HG03095 (cell line): ENCODE data around the gene THEM4.

Experiments
- ATAC-seq: cut with Tn5 transposase; IDR thresholded peaks from one replicate; pipeline ENCODE4 v1.9.1; 2021; ENCODE audit warnings: moderate library complexity; ENCODE audit not compliant: unreplicated experiment

THEM4 gene

GRCh38 chr1:151839082-151839412 lies 70.3 kb downstream of the THEM4 start:
- ATAC-seq = no peak

DNA sequence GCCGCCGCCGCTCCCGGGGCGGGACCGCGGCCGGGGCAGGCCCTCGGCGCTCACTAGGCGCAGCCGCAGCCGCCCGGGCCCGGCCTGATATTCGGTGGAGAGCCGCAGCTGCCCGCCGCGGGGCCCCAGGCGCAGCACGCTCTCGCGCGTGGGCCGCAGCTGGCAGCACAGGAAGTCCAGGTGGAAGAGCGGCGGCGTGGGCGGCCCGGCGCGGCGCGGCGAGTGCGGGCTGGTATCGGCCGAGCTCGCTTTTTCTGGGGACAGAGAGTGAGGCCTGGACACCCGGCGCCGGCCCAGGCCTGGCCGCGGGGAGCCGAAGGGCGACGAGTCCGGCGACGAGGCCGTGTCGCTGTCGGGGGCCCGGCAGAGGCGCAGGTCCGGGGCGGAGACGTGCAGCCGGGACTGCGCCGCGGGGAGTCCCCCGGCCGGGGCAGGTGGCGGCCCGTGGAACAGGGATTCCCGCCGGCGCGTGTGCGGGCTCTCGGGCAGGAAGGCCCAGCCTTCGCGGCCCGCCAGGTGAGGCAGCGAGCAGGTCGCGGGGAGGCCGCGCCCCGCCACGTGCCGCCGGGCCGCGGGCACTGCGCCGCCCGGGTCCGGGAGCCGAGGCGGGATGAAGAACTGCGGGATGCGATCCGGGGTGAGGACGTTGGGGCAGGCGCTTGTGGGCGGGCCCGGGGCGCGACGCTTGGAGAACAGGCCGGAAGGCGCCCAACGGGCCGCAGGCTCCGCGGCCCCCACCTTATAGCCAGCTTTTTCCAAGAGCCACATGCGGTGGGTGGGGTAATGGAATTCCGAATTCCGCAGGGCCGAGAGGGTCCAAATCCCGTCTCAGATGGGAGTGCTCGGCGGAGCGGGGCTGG lies 70.9 kb downstream of the THEM4 start:
- no peak for ATAC-seq

DNA sequence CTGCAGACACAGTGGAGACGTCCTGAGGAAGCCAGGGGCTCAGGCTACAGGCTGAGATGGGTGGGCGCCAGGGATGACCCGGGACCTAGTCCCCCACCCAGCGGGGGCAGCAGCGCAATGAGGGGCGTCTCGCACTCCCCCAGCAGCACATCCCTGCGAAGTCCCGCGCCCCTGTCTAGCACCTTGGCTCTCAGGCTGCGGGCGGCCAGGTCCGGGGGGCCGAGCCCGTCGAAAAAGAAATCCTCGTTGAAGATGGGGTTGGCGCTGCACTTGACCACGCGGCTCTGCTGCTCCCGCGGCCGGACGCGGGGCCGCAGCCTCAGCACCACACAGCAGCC lies 71.5 kb downstream of the THEM4 start:
- ATAC-seq = no peak

GRCh38 chr1:151837197-151837596 lies 72.1 kb downstream of the THEM4 start:
- no peak for ATAC-seq

DNA sequence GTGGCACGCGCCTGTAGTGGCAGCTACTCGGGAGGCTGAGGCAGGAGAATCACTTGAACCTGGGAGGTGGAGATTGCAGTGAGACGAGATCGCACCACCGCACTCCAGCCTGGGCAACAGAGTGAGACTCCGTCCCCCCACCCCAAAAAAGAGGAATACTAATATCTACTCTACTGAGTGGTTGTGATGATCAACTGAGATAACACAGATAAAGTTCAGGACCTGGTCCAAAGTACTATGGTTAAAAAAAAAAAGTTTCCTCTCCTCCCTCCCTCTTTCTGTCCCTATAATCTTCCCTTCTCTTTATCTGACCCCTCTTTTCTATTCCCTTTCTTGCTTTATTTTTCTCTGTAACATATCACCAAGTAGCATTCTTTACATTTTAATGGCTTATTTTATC lies 73.7 kb downstream of the THEM4 start:
- ATAC-seq = no peak

DNA sequence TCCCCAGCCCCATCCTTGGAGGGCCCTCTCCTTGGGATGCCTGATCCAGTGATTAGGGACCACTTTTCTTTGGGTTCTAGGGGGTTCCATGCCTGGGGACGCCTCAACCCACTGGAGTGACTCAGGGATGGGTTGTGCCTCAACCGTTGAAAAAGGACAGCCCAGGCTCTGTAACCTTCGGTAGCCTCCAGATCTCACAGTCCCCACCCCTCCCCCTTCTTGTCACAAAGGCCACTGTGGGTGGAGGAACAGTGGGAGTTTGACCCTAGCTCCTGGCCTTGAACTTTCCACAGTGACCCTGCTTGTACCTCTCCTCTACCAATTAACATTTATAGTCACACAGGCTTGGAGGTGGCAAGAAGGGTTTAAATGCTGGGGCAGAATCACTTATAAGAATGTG lies 75.1 kb downstream of the THEM4 start:
- ATAC-seq = no peak

GRCh38 chr1:151833172-151833900 lies 76.0 kb downstream of the THEM4 start:
- ATAC-seq = no peak

GRCh38 chr1:151832318-151832980 lies 76.9 kb downstream of the THEM4 start:
- ATAC-seq = no peak

- no peak for ATAC-seq
These were observed 77.7 kb downstream of the THEM4 start, which contains the start of gene RORC for GRCh38 chr1:151831605-151832004. Gene RORC, minus strand, starts transcription at chr1:151831802. Its CDS starts 38 bp downstream, at chr1:151831764.

DNA sequence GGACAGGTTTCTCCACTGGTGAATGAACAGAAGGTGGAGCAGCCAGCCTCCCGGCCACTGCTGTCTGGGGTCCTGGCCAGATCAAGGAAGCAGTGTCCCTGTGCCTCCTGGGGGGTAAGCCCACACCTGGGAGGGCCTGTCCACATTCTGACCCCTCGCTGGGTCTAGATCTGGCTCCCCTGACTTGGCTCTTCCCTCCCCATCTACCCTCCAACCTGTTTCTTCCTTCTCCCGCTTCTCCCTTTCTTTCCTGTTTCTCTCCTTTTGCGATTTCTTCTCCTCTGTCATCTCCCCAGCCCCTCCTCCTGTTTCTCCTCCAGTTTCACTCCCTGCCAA lies 78.1 kb downstream of the THEM4 start:
- no peak for ATAC-seq

GRCh38 chr1:151830055-151830454 lies 79.3 kb downstream of the THEM4 start:
- ATAC-seq = no peak

DNA sequence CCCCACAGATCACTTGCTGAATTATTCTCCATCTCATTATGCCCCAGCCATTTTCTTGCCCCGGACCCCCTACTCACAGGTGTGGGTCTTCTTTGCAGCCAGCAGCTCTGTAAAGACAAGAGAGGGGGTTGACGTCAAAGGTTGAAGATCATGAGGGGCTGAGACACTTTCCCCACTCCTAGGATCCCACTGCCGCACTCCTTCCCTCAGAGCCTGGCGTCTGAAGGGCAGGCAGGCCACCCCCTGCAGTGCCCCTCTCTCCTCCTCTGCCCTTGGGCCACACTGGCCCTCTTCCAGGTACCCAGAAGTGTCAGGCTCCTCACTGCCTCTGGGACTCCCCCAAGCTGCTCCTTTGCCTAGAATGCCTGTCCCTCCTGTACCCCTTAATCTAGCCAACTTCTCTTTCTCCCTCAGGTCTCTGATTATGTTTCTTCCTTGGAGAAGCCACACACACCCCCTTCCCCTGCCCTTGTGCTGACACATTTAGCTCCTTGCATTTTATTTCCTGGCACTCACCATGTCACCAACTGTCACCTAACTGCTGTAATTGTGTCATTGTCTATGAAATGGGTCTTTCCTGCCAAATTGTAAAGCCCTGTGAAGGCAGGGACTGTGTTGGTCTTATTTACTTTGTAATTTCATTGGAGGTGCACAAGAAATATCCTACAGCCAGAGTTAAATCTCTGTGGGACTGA lies 79.8 kb downstream of the THEM4 start:
- no peak for ATAC-seq

GRCh38 chr1:151828921-151829320 lies 80.4 kb downstream of the THEM4 start:
- no peak for ATAC-seq

GRCh38 chr1:151827853-151828252 lies 81.5 kb downstream of the THEM4 start:
- no peak for ATAC-seq

- ATAC-seq = no peak
These were observed 83.3 kb downstream of the THEM4 start for GRCh38 chr1:151825751-151826660.

DNA sequence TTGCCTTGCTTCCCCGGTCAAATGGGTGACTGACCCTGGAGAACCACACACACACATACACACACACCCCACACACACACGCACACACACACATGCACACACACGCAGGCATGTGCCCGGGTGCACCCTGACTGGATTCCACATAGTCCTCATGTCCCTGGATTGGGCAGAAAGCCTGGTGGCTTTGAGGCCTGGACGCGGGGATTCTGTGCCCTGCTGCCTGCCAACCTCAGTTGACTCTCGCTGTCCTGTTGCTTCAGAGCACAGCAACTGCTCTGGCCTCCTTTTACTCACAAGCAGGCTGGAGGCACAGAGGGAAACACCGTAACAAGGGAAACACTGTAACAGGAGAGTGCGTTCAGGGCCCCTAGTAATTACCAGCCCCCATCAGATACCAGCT lies 84.1 kb downstream of the THEM4 start:
- ATAC-seq = no peak
